CD8-positive, alpha-beta memory T cell (primary cell): ENCODE results near the gene GNAI2. TPM values are rescaled to one million over a fixed set of nuclear protein-coding genes. Genes with fewer than 3 reads are reported as not detected.
A peak's percentile ranks its signal among the peaks of the same experiment; 100 is the strongest.

ENCODE experiments used
- CTCF ChIA-PET: fragments of 350-600 bp; sonication (Branson Sonifier 250); formaldehyde crosslinking; loops from one replicate; lab custom pipeline; 2021; ENCODE audit warnings: antibody characterized with exemption; lab: Charles Lee
- POLR2A ChIA-PET: fragments of 350-600 bp; sonication (Branson Sonifier 250); formaldehyde crosslinking; loops from one replicate; lab custom pipeline; 2021; ENCODE audit warnings: antibody characterized with exemption; lab: Charles Lee
- DNase-seq, 5 donors: peaks; one replicate each; pipeline versions ENCODE4 v3.0.0 to v3.0.0-alpha.2; 2020 to 2022; ENCODE audit warnings: mixed read lengths in 1 of 5
- H3K27ac ChIP-seq: one replicate; pipeline ENCODE4 v1.7.0; 2013; ENCODE audit warnings: low read depth, mild to moderate bottlenecking, low read length, moderate library complexity
- H3K27me3 ChIP-seq: 2 replicates; pipeline ENCODE4 v1.7.0; 2013; ENCODE audit warnings: low read length, mild to moderate bottlenecking; ENCODE audit not compliant: insufficient read depth, poor library complexity, severe bottlenecking
- H3K36me3 ChIP-seq: 2 replicates; pipeline ENCODE4 v1.7.0; 2013; ENCODE audit warnings: mild to moderate bottlenecking, low read length, moderate library complexity; ENCODE audit not compliant: insufficient read depth
- H3K4me1 ChIP-seq: 2 replicates; pipeline ENCODE4 v1.7.0; 2013; ENCODE audit warnings: mild to moderate bottlenecking, low read length, moderate library complexity; ENCODE audit not compliant: insufficient read depth
- H3K4me3 ChIP-seq: 2 replicates; pipeline ENCODE4 v1.7.0; 2013; ENCODE audit warnings: mild to moderate bottlenecking, low read length
- H3K9me3 ChIP-seq: 2 replicates; pipeline ENCODE4 v1.7.0; 2013; ENCODE audit warnings: mild to moderate bottlenecking, low read length
- H3K27ac Mint-ChIP-seq, 8 donors: one replicate each; pipeline ENCODE4 v1.8.0; 2020 to 2021; ENCODE audit warnings: mixed read lengths in 8 of 8, mild to moderate bottlenecking in 6 of 8, inconsistent platforms in 3 of 8, moderate library complexity in 3 of 8
- H3K27me3 Mint-ChIP-seq, 2 donors: one replicate each; pipeline ENCODE4 v1.8.0; 2020 to 2021; ENCODE audit warnings: mixed read lengths in 2 of 2, mild to moderate bottlenecking in 1 of 2, moderate library complexity in 1 of 2
- H3K36me3 Mint-ChIP-seq, 3 donors: one replicate each; pipeline ENCODE4 v1.8.0; 2020 to 2021; ENCODE audit warnings: mixed read lengths in 3 of 3, inconsistent platforms in 1 of 3, mild to moderate bottlenecking in 1 of 3
- H3K4me1 Mint-ChIP-seq, 3 donors: one replicate each; pipeline ENCODE4 v1.8.0; 2020 to 2021; ENCODE audit warnings: mixed read lengths in 3 of 3, inconsistent platforms in 1 of 3, mild to moderate bottlenecking in 1 of 3
- H3K4me3 Mint-ChIP-seq, 7 donors: one replicate each; pipeline ENCODE4 v1.8.0; 2020 to 2021; ENCODE audit warnings: mixed read lengths in 7 of 7, mild to moderate bottlenecking in 6 of 7, moderate library complexity in 4 of 7, inconsistent platforms in 2 of 7
- H3K9me3 Mint-ChIP-seq, 5 donors: one replicate each; pipeline ENCODE4 v1.8.0; 2020 to 2022; ENCODE audit warnings: mixed read lengths in 5 of 5, mild to moderate bottlenecking in 3 of 5, moderate library complexity in 2 of 5, inconsistent platforms in 1 of 5
- polyA plus RNA-seq: library from polyadenylated mRNA; unstranded; fragments of 300-500 nt; fragmentation: Illumina TruSeq; gene quantifications from one replicate; pipeline ENCODE4 v1.2.3, GENCODE V29; 2021
- total RNA-seq, 2 experiments: library from RNA; stranded (reverse); gene quantifications; one replicate each; pipeline ENCODE4 v1.2.3, GENCODE V29; 2021

GNAI2 gene
- total and polyA plus RNA-seq, 3 experiments from 2014 or later: 259 to 665 (median 265) TPM

DNA sequence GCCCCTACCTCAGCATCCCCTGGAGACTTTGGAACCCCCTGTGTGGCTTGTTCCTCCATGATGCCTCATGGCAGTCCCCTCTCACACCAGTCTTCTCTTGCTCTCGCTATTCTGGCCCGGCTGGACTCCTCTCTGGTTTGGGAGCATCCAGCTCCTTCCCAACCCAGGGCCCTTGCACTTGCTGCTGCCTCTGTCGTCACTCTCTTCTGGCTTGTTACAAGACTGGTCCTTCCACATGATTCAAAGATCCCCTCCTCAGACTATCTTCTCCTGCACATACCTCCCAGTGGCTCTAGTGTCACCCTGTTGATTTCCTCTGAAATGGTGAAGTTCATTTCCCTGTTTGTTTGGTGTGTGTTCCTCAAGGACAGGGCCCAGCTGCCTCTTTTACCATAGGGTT lies 6.5 kb upstream of the GNAI2 start:
- H3K4me1 Mint-ChIP-seq: peaks cover 18 to 35% (median 24%) of the 10 kb centered on the region in 3 donors
- H3K27ac Mint-ChIP-seq: peak overlapping the region in 1 of 8 donors; percentile 89
- CTCF ChIA-PET: interaction anchor here (1.2 to 15.9 kb wide), 5 partner anchors 14 to 45 kb away, joined by 3 to 266 read pairs (median 17); partner anchors contain the start of gene GNAT1

GRCh38 chr3:50230104-50230793 lies 5.8 kb upstream of the GNAI2 start:
- Histone ChIP-seq H3K9me3 (no peaks in the 10 kb centered on the region), H3K27ac (no peak overlapping the region), H3K36me3 (no peaks in the 10 kb centered on the region), H3K4me1 (peaks cover 26% of the 10 kb centered on the region), H3K4me3 (no peak overlapping the region), H3K27me3 (no peaks in the 10 kb centered on the region)
- ChIA-PET CTCF (interaction anchor here (1.2 to 15.9 kb wide), 7 partner anchors 11 to 45 kb away, joined by 3 to 266 read pairs (median 4); partner anchors contain the start of gene GNAT1), POLR2A (no interaction called here)
- Mint-ChIP-seq H3K27ac (no peak overlapping the region), H3K27me3 (peaks cover 0 to 2% of the 10 kb centered on the region in 2 donors), H3K36me3 (peaks cover 0 to 4% (median 2%) of the 10 kb centered on the region in 3 donors), H3K9me3 (no peaks in the 10 kb centered on the region), H3K4me3 (no peak overlapping the region), H3K4me1 (peaks cover 16 to 34% (median 24%) of the 10 kb centered on the region in 3 donors)
- DNase-seq: no peak

More for the DNA sequence above, 6.5 kb upstream of the GNAI2 start:
- Histone ChIP-seq H3K4me1 (peaks cover 20% of the 10 kb centered on the region), H3K9me3 (no peaks in the 10 kb centered on the region), H3K27ac (no peak overlapping the region), H3K27me3 (no peaks in the 10 kb centered on the region), H3K36me3 (no peaks in the 10 kb centered on the region), H3K4me3 (no peak overlapping the region)
- Mint-ChIP-seq H3K4me3 (peak overlapping the region in 4 of 7 donors; percentile 25 to 81 (median 52)), H3K36me3 (peaks cover 0 to 4% (median 2%) of the 10 kb centered on the region in 3 donors), H3K9me3 (no peaks in the 10 kb centered on the region), H3K27me3 (peaks cover 0 to 2% of the 10 kb centered on the region in 2 donors)
- POLR2A ChIA-PET: interaction anchor here (1.6 kb wide), 1 partner anchor 17 kb away, joined by 7 read pairs; no protein-coding TSS in a partner anchor
- no peak for DNase-seq

DNA sequence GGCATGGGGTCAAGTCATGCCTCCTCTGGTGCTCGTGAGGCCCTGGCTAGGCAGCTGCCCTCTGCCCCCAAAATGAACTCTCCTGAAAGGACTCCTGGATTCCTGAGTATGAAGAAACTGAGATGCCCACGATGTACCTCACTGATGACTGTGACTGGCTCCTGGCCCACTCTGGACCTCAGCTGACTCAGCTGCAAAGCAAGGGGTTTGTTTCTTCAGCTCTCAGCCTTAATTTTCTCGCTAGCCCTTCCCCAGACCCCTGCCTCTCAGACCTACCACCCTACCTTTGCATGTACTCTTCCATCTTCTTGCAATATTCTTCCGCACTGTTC lies 5.2 kb upstream of the GNAI2 start:
- DNase-seq: no peak
- H3K4me1 ChIP-seq: peaks cover 30% of the 10 kb centered on the region
- H3K27ac Mint-ChIP-seq: peak overlapping the region in 2 of 8 donors; percentile 26 to 54
- no peaks in the 10 kb centered on the region for H3K36me3 ChIP-seq
- H3K9me3 ChIP-seq: no peaks in the 10 kb centered on the region
- peaks cover 0 to 2% of the 10 kb centered on the region in 2 donors for H3K27me3 Mint-ChIP-seq
- ChIA-PET CTCF (interaction anchor here (1.2 to 15.9 kb wide), 6 partner anchors 10 to 37 kb away, joined by 3 to 266 read pairs (median 4); partner anchors contain the start of gene GNAT1), POLR2A (no interaction called here)
- H3K9me3 Mint-ChIP-seq: no peaks in the 10 kb centered on the region
- H3K27ac ChIP-seq: no peak overlapping the region
- H3K27me3 ChIP-seq: no peaks in the 10 kb centered on the region
- H3K4me3 Mint-ChIP-seq: no peak overlapping the region
- no peak overlapping the region for H3K4me3 ChIP-seq
- H3K36me3 Mint-ChIP-seq: peaks cover 0 to 4% (median 2%) of the 10 kb centered on the region in 3 donors
- peaks cover 20 to 36% (median 29%) of the 10 kb centered on the region in 3 donors for H3K4me1 Mint-ChIP-seq

GRCh38 chr3:50231581-50231980 lies 4.4 kb upstream of the GNAI2 start:
- Mint-ChIP-seq H3K4me1 (peaks cover 16 to 32% (median 24%) of the 10 kb centered on the region in 3 donors), H3K36me3 (peaks cover 0 to 8% (median 2%) of the 10 kb centered on the region in 3 donors), H3K9me3 (no peaks in the 10 kb centered on the region), H3K27me3 (no peaks in the 10 kb centered on the region), H3K4me3 (no peak overlapping the region), H3K27ac (peak overlapping the region in 1 of 8 donors; percentile 54)
- Histone ChIP-seq H3K36me3 (no peaks in the 10 kb centered on the region), H3K27ac (no peak overlapping the region), H3K27me3 (no peaks in the 10 kb centered on the region), H3K4me1 (peaks cover 25% of the 10 kb centered on the region), H3K4me3 (no peak overlapping the region), H3K9me3 (no peaks in the 10 kb centered on the region)
- ChIA-PET POLR2A (no interaction called here), CTCF (interaction anchor here (1.2 to 15.9 kb wide), 4 partner anchors 9 to 38 kb away, joined by 3 to 266 read pairs (median 122); partner anchors contain the start of gene GNAT1)
- no peak for DNase-seq

GRCh38 chr3:50232303-50232702 lies 3.7 kb upstream of the GNAI2 start:
- H3K9me3 Mint-ChIP-seq: no peaks in the 10 kb centered on the region
- ChIA-PET CTCF (interaction anchor here (1.0 to 15.9 kb wide), 2 partner anchors 17 to 38 kb away, joined by 5 to 241 read pairs; no protein-coding TSS in a partner anchor), POLR2A (no interaction called here)
- Histone ChIP-seq H3K27ac (no peak overlapping the region), H3K4me3 (no peak overlapping the region), H3K9me3 (no peaks in the 10 kb centered on the region), H3K4me1 (peaks cover 20% of the 10 kb centered on the region), H3K27me3 (no peaks in the 10 kb centered on the region), H3K36me3 (no peaks in the 10 kb centered on the region)
- DNase-seq: no peak
- peak overlapping the region in 1 of 8 donors; percentile 82 for H3K27ac Mint-ChIP-seq
- H3K4me3 Mint-ChIP-seq: peak overlapping the region in 1 of 7 donors; percentile 40
- H3K27me3 Mint-ChIP-seq: no peaks in the 10 kb centered on the region
- peaks cover 11 to 25% (median 19%) of the 10 kb centered on the region in 3 donors for H3K4me1 Mint-ChIP-seq
- H3K36me3 Mint-ChIP-seq: peaks cover 0 to 11% (median 2%) of the 10 kb centered on the region in 3 donors

DNA sequence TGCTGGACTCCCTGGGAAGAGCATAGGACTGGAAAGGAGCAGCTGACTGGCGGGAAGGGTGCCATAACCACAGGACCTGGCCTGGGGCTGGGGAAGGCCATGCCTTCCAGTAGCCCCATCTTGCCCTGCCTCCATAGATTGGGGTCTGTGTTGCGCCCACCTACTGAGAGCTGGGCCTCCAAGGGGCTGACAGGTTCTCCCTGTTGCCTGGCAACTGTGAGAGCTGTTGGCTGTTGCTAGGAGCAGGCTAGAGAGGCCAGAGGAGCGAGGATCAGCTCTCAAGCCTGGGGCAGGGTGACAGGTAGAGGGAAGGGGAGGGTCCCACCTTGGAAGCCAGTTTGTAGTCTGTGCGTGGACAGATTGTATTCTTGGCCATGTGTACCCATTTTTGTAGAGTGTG lies 2.8 kb upstream of the GNAI2 start:
- peaks cover 0 to 18% (median 2%) of the 10 kb centered on the region in 3 donors for H3K36me3 Mint-ChIP-seq
- no peaks in the 10 kb centered on the region for H3K9me3 Mint-ChIP-seq
- Histone ChIP-seq H3K36me3 (no peaks in the 10 kb centered on the region), H3K4me1 (peaks cover 15% of the 10 kb centered on the region), H3K27ac (no peak overlapping the region), H3K27me3 (no peaks in the 10 kb centered on the region), H3K9me3 (no peaks in the 10 kb centered on the region), H3K4me3 (no peak overlapping the region)
- H3K27ac Mint-ChIP-seq: peak overlapping the region in 3 of 8 donors; percentile 24 to 78 (median 77)
- DNase-seq: no peak
- H3K4me1 Mint-ChIP-seq: peaks cover 11 to 20% (median 11%) of the 10 kb centered on the region in 3 donors
- ChIA-PET POLR2A (interaction anchor here (0.6 kb wide), 3 partner anchors 11 to 144 kb away, joined by 3 to 4 read pairs (median 3); partner anchors contain the start of gene RBM5), CTCF (interaction anchor here (1.0 to 15.9 kb wide), 3 partner anchors 16 to 39 kb away, joined by 3 to 241 read pairs (median 5); no protein-coding TSS in a partner anchor)
- H3K27me3 Mint-ChIP-seq: no peaks in the 10 kb centered on the region
- peak overlapping the region in 1 of 7 donors; percentile 85 for H3K4me3 Mint-ChIP-seq

DNA sequence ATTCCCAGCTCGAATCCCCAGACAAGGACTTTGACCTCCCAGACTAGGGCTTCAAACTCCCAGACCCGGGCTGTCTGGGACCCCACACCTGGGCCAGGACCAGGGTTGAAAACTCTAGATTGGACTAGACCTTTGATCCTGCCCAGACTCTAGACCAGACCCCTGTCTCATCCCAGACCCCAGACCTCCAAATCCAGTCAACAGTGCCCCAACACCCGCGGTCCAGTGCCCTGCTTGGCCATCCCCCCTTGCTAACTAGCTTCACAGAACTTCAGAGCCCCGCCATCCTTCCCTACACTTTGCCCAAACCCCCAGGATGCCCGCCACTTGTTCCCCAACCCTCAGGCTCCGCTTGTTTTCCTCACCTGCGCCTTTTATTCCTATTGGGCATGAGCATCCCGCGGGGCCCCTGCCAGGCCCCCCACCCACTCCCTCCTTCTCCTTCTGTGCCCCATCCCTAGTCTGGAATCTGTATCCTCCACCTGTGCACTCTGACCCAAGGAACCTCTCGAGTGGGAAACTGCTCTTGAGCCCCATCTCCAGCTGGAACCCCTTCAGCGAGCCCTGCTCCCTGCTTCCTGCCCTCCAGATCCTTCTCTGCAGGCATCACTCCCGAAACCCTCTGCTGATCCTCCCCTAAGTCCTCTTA lies 604 bp downstream of the GNAI2 start:
- Mint-ChIP-seq H3K36me3 (peaks cover 0 to 41% (median 0%) of the 10 kb centered on the region in 3 donors), H3K27me3 (no peaks in the 10 kb centered on the region), H3K27ac (peak overlapping the region; percentile 93 to 99 (median 96)), H3K4me1 (peaks cover 34 to 42% (median 38%) of the 10 kb centered on the region in 3 donors), H3K4me3 (peak overlapping the region; percentile 87 to 99 (median 98)), H3K9me3 (no peaks in the 10 kb centered on the region)
- Histone ChIP-seq H3K27ac (peak overlapping the region; percentile 71), H3K36me3 (peaks cover 13% of the 10 kb centered on the region), H3K9me3 (no peaks in the 10 kb centered on the region), H3K4me1 (peaks cover 44% of the 10 kb centered on the region), H3K4me3 (peak overlapping the region; percentile 99), H3K27me3 (no peaks in the 10 kb centered on the region)
- no peak for DNase-seq
- ChIA-PET POLR2A (interaction anchor here (1.8 to 3.0 kb wide), 2 partner anchors 9 to 10 kb away, joined by 6 to 35 read pairs; no protein-coding TSS in a partner anchor), CTCF (interaction anchor here (1.2 to 15.9 kb wide), 7 partner anchors 10 to 42 kb away, joined by 3 to 241 read pairs (median 11); no protein-coding TSS in a partner anchor)
